ENCODE data around the gene C1orf141.
"Not testable (repeated sequence)": the region's sequence is repeated elsewhere in the genome, so short reads cannot be mapped to it uniquely, and the experiment has no call there.

C1orf141 gene

GRCh38 chr1:67141832-67142231 is 7.1 kb upstream of the C1orf141 start:
- not testable (repeated sequence) for DNase-seq

GRCh38 chr1:67140460-67140859 is 5.7 kb upstream of the C1orf141 start:
- DNase-seq = no peak

GRCh38 chr1:67138813-67139499 is 4.2 kb upstream of the C1orf141 start:
- DNase-seq = no peak

GRCh38 chr1:67137307-67137753 is 2.6 kb upstream of the C1orf141 start:
- no peak for DNase-seq

- DNase-seq = no peak
Measured at GRCh38 chr1:67135354-67135753, 584 bp upstream of the C1orf141 start.

GRCh38 chr1:67133177-67133576 is 1.6 kb downstream of the C1orf141 start:
- no peak for DNase-seq

GRCh38 chr1:67130673-67131072 is 4.1 kb downstream of the C1orf141 start:
- no peak for DNase-seq

- DNase-seq = no peak
Measured at GRCh38 chr1:67126974-67127373, 7.8 kb downstream of the C1orf141 start.

GRCh38 chr1:67126111-67126746 is 8.5 kb downstream of the C1orf141 start:
- no peak for DNase-seq

- DNase-seq = no peak
Measured at GRCh38 chr1:67124455-67124854, 10.3 kb downstream of the C1orf141 start.

GRCh38 chr1:67120855-67121619 is 13.7 kb downstream of the C1orf141 start:
- DNase-seq = no peak

GRCh38 chr1:67118646-67119045 is 16.1 kb downstream of the C1orf141 start:
- DNase-seq = no peak

GRCh38 chr1:67118191-67118590 is 16.6 kb downstream of the C1orf141 start:
- DNase-seq = no peak

GRCh38 chr1:67114162-67114561 is 20.6 kb downstream of the C1orf141 start:
- DNase-seq = no peak

GRCh38 chr1:67110352-67110751 is 24.4 kb downstream of the C1orf141 start:
- DNase-seq = no peak

- no peak for DNase-seq
Measured at GRCh38 chr1:67105508-67105907, 29.3 kb downstream of the C1orf141 start.

GRCh38 chr1:67103548-67103947 is 31.2 kb downstream of the C1orf141 start:
- no peak for DNase-seq

GRCh38 chr1:67100833-67101232 is 33.9 kb downstream of the C1orf141 start:
- DNase-seq = no peak

GRCh38 chr1:67097305-67097704 is 37.5 kb downstream of the C1orf141 start:
- no peak for DNase-seq

- no peak for DNase-seq
Measured at GRCh38 chr1:67094191-67094590, 40.6 kb downstream of the C1orf141 start.

- no peak for DNase-seq
Measured at GRCh38 chr1:67089685-67090208, 45.0 kb downstream of the C1orf141 start.

- no peak for DNase-seq
Measured at GRCh38 chr1:67088440-67088839, 46.3 kb downstream of the C1orf141 start.

- no peak for DNase-seq
Measured at GRCh38 chr1:67085326-67085725, 49.4 kb downstream of the C1orf141 start.

Data from CD4-positive, alpha-beta T cell treated with Interleukin-1 beta for 1 hour (primary cell).